NT2/D1 (cell line): ENCODE data around the gene LDB3.

Experiments
- DNase-seq: peaks from one replicate; pipeline ENCODE4 v3.0.0-alpha.2; 2011; ENCODE audit warnings: low read depth, low spot score
- H3K27me3 ChIP-seq: 2 replicates; pipeline ENCODE4 v1.6.0; 2011; ENCODE audit warnings: mild to moderate bottlenecking; ENCODE audit not compliant: insufficient read length, insufficient read depth
- H3K36me3 ChIP-seq: 2 replicates; pipeline ENCODE4 v1.6.1; 2011; ENCODE audit warnings: mild to moderate bottlenecking, low read length, mixed read lengths; ENCODE audit not compliant: insufficient read depth, insufficient read length
- H3K4me1 ChIP-seq: 2 replicates; pipeline ENCODE4 v1.5.1; 2011; ENCODE audit not compliant: insufficient read depth, insufficient read length
- H3K4me3 ChIP-seq: 2 replicates; pipeline ENCODE4 v1.5.1; 2011; ENCODE audit warnings: low read depth; ENCODE audit not compliant: insufficient read length
- H3K9ac ChIP-seq: 2 replicates; pipeline ENCODE4 v1.6.0; 2011; ENCODE audit warnings: low read depth; ENCODE audit not compliant: insufficient read length
- H3K9me3 ChIP-seq: 2 replicates; pipeline ENCODE4 v1.5.1; 2011; ENCODE audit warnings: mild to moderate bottlenecking, low read length; ENCODE audit not compliant: insufficient read depth
- SUZ12 ChIP-seq: IDR thresholded peaks from 2 replicates; pipeline ENCODE4 v1.6.1; 2011; ENCODE audit not compliant: insufficient read length, insufficient read depth; ENCODE audit errors: extremely low read depth
- YY1 ChIP-seq: IDR thresholded peaks from 2 replicates; pipeline ENCODE4 v1.6.1; 2011; ENCODE audit not compliant: insufficient read length, insufficient read depth
- ZNF274 ChIP-seq: IDR thresholded peaks from 2 replicates; pipeline ENCODE4 v1.6.1; 2011; ENCODE audit warnings: mild to moderate bottlenecking, low read depth, low read length

Gene LDB3

DNA sequence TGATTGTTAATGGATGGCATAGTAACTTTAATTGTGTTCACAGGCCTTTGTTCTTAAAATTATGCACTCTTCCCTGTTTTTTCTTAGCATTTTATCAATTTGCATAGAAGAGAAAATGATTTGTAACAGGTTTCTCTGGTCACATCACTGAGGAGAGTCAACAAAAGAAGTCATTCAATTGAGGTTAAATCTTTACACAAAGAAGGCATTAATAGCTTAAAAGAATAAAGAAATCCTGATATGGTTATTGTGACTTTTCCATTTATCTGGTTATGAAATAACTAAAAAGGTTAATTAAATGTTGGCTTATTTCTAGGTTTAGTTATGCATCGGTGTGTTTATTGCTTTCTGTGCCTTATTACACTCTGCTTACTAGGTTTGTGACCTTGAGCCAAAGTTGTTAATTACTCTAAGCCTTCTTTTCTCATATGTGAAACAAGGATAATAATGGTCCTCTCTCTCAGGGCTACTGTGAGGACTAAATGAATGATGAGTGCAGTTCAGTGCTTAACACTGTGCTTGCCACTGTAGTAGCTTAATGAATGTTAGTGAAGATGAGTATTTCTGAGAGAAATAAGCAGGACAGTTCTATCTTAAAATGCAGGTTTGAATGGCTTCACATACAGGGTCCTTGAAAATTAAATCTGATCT, 100.2 kb downstream of the LDB3 start:
- H3K4me3 ChIP-seq: no peak overlapping the region
- H3K27me3 ChIP-seq: no peaks in the 10 kb centered on the region
- no peak for TF ChIP-seq YY1
- no peak for TF ChIP-seq SUZ12
- no peak for TF ChIP-seq ZNF274
- H3K36me3 ChIP-seq: no peaks in the 10 kb centered on the region
- no peaks in the 10 kb centered on the region for H3K9me3 ChIP-seq
- no peak overlapping the region for H3K9ac ChIP-seq
- DNase-seq: no peak
- H3K4me1 ChIP-seq: no peaks in the 10 kb centered on the region

DNA sequence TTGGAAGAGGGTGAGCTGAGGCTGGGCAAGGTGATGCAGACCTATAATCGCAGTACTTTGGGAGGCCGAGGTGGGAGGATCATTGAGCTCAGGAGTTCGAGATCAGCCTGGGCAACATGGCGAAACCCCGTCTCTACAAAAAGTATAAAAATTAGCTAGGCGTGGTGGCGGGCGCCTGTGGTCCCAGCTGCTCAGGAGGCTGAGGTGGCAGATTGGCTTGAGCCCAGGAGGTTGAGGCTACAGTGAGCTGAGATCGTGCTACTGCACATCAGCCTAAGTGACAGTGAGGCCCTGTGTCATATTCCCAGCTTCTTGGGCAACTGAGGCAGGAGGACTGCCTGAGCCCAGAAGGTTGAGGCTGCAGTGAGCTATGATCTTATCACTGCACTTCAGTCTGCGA, 101.7 kb downstream of the LDB3 start:
- DNase-seq: no peak
- no peaks in the 10 kb centered on the region for H3K9me3 ChIP-seq
- no peak overlapping the region for H3K9ac ChIP-seq
- H3K4me3 ChIP-seq: no peak overlapping the region
- no peaks in the 10 kb centered on the region for H3K27me3 ChIP-seq
- H3K36me3 ChIP-seq: peaks cover 5% of the 10 kb centered on the region
- H3K4me1 ChIP-seq: no peaks in the 10 kb centered on the region
- no peak for TF ChIP-seq YY1

DNA sequence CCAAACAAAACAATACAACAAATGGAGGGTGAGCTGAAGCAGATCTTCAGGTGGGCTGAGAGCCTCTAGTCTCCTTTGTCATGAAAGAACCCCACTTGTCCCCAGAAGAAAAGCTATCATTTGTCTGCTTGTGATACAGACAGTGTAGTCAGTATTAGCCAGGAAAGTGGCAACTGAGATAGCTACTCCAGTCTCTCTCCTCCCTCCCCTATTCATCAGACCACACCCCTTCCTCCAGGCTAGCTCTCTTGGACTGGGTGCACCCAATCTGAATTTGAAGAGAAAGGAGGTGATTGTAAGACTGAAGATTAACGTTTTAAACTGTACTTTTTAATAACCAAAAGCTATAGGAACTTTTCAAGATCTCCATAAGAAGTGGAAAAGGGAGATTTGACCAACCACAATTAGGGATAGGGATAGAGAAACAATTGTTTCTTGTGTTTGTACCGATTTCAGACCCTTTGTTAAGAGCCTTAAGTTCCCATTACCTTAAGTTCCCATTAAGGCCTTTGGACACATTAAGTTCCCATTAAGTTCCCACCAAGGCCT, 102.2 kb downstream of the LDB3 start:
- TF ChIP-seq SUZ12 (no peak), YY1 (no peak), ZNF274 (no peak)
- no peak overlapping the region for H3K9ac ChIP-seq
- no peak overlapping the region for H3K4me3 ChIP-seq
- no peaks in the 10 kb centered on the region for H3K27me3 ChIP-seq
- DNase-seq: no peak
- H3K4me1 ChIP-seq: no peaks in the 10 kb centered on the region
- no peaks in the 10 kb centered on the region for H3K9me3 ChIP-seq
- H3K36me3 ChIP-seq: peaks cover 5% of the 10 kb centered on the region

DNA sequence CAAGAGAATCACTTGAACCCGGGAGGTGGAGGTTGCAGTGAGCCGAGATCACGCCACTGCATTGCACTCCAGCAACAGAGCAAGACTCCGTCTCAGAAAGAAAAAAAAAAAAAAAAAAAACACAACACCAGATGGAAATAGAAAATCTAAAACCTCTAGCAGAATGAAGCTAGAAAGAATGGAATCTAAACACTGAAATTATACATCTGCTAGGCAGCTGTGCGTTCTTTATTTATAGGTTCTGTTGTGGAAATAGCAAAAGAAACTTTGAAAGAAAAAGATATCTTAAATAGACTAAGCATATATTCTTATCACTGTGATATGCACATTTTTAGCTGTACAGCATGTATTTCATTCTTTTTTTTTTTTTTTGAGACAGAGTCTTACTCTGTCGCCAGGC, 105.2 kb downstream of the LDB3 start:
- TF ChIP-seq SUZ12 (no peak), ZNF274 (no peak), YY1 (no peak)
- Histone ChIP-seq H3K4me1 (no peaks in the 10 kb centered on the region), H3K9me3 (no peaks in the 10 kb centered on the region), H3K4me3 (no peak overlapping the region), H3K9ac (no peak overlapping the region), H3K36me3 (peaks cover 5% of the 10 kb centered on the region), H3K27me3 (no peaks in the 10 kb centered on the region)
- no peak for DNase-seq

DNA sequence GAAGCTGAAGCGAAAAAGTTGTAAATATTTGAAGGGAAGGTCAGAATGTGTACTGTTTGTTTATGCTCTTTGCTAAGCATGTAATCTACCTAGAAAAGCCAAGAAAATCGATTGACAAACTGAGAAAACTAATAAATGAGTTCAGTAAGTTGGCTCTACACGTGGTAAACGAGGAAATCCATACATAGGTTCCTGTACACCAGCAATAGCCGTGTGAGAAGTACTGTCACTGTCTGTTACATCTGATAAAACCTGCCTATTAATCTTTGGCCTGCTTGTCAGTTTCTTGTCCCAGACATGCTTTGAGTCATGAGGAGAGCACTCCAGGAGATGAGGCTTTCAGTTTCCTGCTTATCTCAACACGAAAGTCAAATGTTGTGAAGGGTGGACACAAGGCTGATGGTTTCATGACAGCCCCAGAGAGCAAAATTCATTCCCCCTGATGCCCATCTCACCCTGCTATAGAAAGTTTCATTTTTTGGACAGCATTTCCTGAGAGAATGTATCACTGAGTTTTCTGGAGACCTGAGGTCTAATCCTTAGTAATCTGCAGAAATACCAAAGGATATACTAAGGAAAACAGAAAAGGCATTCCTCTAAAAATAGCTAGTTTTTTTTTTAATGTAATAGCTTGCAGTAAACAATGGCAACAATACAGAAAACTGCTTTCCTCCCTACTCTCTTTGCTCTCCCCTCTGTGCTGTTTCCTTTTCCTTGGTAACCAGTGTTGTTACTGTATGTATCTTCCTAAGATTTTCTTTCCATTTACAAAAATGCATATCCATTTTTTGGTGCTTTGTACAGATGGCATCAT, 107.0 kb downstream of the LDB3 start:
- no peak for TF ChIP-seq ZNF274
- no peak for TF ChIP-seq SUZ12
- no peak for TF ChIP-seq YY1
- Histone ChIP-seq H3K4me1 (no peaks in the 10 kb centered on the region), H3K9ac (no peak overlapping the region), H3K27me3 (no peaks in the 10 kb centered on the region), H3K9me3 (no peaks in the 10 kb centered on the region), H3K4me3 (no peak overlapping the region), H3K36me3 (peaks cover 11% of the 10 kb centered on the region)
- no peak for DNase-seq

DNA sequence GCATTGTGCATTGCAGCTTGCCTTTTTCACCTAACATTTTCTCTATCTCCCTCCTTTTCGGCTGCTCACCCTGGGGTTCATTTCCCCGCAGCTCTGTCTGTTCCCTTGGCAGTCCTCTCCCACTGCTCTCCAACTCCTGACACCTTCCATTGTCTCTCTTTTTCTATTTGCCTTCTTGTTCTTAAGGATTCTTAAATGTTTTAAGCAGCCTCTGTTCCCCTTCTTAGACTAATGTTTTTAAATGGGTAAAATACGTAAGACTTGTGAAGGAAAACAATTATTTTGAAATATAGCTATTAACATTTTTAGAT, 107.5 kb downstream of the LDB3 start:
- TF ChIP-seq YY1 (no peak), ZNF274 (no peak), SUZ12 (no peak)
- DNase-seq: no peak
- Histone ChIP-seq H3K9ac (no peak overlapping the region), H3K4me3 (no peak overlapping the region), H3K4me1 (no peaks in the 10 kb centered on the region), H3K36me3 (peaks cover 11% of the 10 kb centered on the region), H3K27me3 (no peaks in the 10 kb centered on the region), H3K9me3 (no peaks in the 10 kb centered on the region)

DNA sequence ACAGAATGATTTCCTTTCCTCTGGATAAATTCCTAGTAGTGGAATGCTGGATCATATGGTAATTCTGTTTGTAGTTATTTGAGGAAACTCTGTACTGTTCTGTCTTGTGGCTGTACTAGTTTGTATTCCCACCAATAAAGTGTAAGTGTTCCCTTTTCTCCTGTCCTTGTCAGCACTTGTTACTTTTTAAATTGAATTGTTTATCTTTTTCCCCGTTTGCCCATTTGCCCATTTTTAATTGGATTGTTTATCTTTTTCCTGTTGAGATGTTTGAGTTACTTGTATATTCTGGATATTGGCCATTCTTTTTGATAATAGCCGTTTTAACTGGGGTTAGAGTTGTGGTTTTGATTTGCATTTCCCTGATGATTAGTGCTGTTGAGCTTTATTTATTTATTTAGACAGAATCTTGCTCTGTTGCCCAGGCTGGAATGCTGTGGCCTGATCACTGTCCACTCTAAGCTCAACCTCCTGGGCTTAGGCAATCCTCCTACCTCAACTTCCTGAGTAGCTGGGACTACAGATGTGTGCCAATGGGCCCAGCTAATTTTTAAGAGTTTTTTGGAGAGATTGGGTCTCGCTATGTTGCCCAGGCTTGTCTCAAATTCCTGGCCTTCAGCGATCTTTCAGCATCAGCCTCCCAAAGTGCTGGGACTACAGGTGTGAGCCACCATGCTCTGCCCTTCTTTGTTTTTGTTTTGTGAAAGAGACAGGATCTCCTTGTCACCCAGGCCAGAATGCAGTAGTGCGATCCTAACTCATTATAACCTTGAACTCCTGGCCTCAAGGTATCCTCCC, 111.1 kb downstream of the LDB3 start:
- Histone ChIP-seq H3K9me3 (no peaks in the 10 kb centered on the region), H3K27me3 (no peaks in the 10 kb centered on the region), H3K4me1 (no peaks in the 10 kb centered on the region), H3K36me3 (peaks cover 6% of the 10 kb centered on the region), H3K9ac (no peak overlapping the region), H3K4me3 (no peak overlapping the region)
- TF ChIP-seq YY1: no peak
- TF ChIP-seq SUZ12: no peak
- TF ChIP-seq ZNF274: no peak
- no peak for DNase-seq
